HG02981 (cell line): ENCODE measurements around the gene DAAM2.

ENCODE experiments used
- ATAC-seq: cut with Tn5 transposase; IDR thresholded peaks from one replicate; pipeline ENCODE4 v1.9.1; 2021; ENCODE audit warnings: mild to moderate bottlenecking, moderate library complexity; ENCODE audit not compliant: unreplicated experiment

Gene DAAM2

GRCh38 chr6:39904946-39905639 is 112.9 kb downstream of the DAAM2 start:
- no peak for ATAC-seq

- no peak for ATAC-seq
Observed at GRCh38 chr6:39905640-39905975, 113.4 kb downstream of the DAAM2 start.

- no peak for ATAC-seq
Observed at GRCh38 chr6:39906318-39906761, 114.2 kb downstream of the DAAM2 start.

- ATAC-seq: no peak
Observed at GRCh38 chr6:39907871-39908575, 115.8 kb downstream of the DAAM2 start.

- ATAC-seq: no peak
Observed at GRCh38 chr6:39908838-39909583, 116.8 kb downstream of the DAAM2 start.

- ATAC-seq: no peak
Observed at GRCh38 chr6:39909701-39910100, 117.5 kb downstream of the DAAM2 start.

- no peak for ATAC-seq
Observed at GRCh38 chr6:39910164-39910563, 118.0 kb downstream of the DAAM2 start.

GRCh38 chr6:39910744-39911143 is 118.6 kb downstream of the DAAM2 start:
- ATAC-seq: no peak

GRCh38 chr6:39911513-39912125 is 119.4 kb downstream of the DAAM2 start:
- no peak for ATAC-seq

GRCh38 chr6:39912446-39912845 is 120.3 kb downstream of the DAAM2 start:
- no peak for ATAC-seq

GRCh38 chr6:39913391-39913916 is 121.3 kb downstream of the DAAM2 start:
- no peak for ATAC-seq

GRCh38 chr6:39914239-39914638 is 122.1 kb downstream of the DAAM2 start:
- ATAC-seq: no peak

GRCh38 chr6:39915866-39916265 is 123.7 kb downstream of the DAAM2 start:
- ATAC-seq: no peak

GRCh38 chr6:39917329-39917728 is 125.2 kb downstream of the DAAM2 start:
- ATAC-seq: no peak

GRCh38 chr6:39917981-39918380 is 125.8 kb downstream of the DAAM2 start:
- no peak for ATAC-seq

GRCh38 chr6:39918831-39919230 is 126.7 kb downstream of the DAAM2 start:
- no peak for ATAC-seq

- ATAC-seq: no peak
Observed at GRCh38 chr6:39920157-39920556, 128.0 kb downstream of the DAAM2 start.

- ATAC-seq: no peak
Observed at GRCh38 chr6:39922821-39923220, 130.6 kb downstream of the DAAM2 start.

- ATAC-seq: no peak
Observed at GRCh38 chr6:39923394-39923793, 131.2 kb downstream of the DAAM2 start.

GRCh38 chr6:39923861-39924260 is 131.7 kb downstream of the DAAM2 start:
- ATAC-seq: no peak

GRCh38 chr6:39924283-39924682 is 132.1 kb downstream of the DAAM2 start:
- ATAC-seq: no peak
